COLO829 (cell line): ENCODE measurements around the gene RNASE13.
A peak's percentile ranks its signal among the peaks of the same experiment; 100 is the strongest.

Source experiments
- DNase-seq: peaks from one replicate; pipeline ENCODE4 v3.0.0; 2012; ENCODE audit warnings: low spot score

Gene RNASE13, protein sequence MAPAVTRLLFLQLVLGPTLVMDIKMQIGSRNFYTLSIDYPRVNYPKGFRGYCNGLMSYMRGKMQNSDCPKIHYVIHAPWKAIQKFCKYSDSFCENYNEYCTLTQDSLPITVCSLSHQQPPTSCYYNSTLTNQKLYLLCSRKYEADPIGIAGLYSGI

DNA sequence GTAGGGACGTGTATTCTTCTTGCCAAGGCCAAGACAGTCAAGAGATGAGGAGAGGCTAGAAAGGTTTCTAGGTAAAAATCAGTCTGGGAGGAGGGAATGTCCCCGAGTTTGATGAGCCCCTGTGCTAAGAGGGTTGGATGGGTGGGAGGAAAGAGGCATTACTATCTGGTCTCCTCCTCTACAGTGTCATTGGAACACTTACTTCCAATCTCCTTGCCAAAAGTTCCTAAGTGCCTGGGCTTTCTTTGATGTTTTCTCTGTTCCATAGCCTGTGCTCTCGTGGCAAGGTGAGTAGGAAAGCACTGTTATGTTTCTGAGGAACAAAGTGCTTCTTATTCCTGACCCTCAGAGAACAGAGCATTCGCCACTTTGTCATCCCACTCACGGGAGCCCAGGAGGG is at the start of gene RNASE13:
Gene RNASE13, minus strand, starts transcription at position 101 of the 400 bp plus-strand sequence. CDS start 519 bp downstream, outside the sequence.
- no peak for DNase-seq

DNA sequence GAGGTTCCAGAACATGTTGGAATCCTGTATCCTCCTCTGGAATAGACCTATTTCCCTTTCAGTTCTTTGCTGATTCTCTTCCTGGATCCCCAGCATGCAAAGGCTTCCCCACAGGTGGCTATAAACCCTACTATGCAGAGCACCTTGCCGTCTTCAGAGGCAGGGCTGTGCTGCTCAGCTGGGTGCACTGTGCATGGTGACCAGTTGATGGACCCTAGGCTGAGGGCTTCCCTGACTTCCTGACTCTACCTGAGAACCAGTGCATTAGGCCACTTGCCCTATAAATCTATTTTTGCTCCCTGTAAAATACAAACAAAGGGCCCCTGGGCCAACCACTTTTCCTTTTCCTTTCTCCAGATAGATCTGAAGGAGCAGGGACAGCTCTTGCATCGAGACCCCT is 49.8 kb upstream of the RNASE13 start:
- DNase-seq, result no peak

DNA sequence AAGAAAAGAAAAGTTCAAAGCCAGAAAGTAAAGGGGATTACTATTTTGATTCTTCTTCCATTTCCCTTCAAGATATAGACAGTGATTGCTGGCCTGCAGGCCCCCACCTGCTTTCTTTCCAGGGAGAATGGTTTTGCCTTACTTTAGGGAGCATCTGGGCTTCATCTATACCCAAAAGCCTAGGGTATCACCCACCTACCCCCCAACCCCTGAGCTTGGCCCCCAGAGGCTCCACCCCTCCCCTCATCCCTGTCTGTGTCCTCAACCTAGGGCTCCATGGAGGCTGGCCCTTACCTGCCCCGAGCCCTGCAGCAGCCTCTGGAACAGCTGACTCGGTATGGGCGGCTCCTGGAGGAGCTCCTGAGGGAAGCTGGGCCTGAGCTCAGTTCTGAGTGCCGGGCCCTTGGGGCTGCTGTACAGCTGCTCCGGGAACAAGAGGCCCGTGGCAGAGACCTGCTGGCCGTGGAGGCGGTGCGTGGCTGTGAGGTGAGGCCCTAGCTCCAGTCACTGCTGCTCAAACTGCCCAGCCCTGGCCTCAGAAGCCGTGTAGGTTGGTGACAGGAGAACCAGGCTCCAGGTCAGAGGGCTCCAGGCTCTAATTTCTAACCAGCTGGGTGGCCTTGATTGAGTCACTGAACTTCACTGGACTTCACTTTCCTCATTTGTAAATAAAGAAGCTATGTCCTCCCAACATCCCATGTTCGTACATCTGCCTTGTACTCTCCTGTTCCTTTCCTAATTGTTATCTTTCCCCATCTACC is 49.1 kb upstream of the RNASE13 start:
- DNase-seq, result no peak

DNA sequence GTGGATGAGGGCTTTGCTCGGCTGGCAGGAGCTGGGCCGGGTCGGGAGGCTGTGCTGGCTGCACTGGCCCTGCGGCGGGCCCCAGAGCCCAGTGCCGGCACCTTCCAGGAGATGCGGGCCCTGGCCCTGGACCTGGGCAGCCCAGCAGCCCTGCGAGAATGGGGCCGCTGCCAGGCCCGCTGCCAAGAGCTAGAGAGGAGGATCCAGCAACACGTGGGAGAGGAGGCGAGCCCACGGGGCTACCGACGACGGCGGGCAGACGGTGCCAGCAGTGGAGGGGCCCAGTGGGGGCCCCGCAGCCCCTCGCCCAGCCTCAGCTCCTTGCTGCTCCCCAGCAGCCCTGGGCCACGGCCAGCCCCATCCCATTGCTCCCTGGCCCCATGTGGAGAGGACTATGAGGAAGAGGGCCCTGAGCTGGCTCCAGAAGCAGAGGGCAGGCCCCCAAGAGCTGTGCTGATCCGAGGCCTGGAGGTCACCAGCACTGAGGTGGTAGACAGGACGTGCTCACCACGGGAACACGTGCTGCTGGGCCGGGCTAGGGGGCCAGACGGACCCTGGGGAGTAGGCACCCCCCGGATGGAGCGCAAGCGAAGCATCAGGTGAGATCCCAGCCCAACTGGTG is 47.0 kb upstream of the RNASE13 start:
- DNase-seq, result no peak

DNA sequence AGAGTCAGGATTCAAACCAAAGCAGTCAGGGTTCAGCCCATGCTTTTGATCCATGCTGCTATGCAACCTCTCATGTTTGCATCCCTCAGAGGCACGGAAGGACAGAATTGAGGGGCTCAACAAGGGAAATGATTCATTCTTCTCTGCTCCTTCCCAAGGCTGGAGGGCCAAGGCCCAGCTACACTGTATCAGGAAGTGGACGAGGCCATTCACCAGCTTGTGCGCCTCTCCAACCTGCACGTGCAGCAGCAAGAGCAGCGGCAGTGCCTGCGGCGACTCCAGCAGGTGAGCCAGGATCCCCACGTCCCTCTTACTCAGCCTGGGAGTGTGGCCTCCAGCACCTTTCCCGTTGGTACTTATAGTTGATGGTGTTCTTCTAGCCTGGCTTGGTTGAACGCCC is 44.1 kb upstream of the RNASE13 start:
- no peak for DNase-seq

DNA sequence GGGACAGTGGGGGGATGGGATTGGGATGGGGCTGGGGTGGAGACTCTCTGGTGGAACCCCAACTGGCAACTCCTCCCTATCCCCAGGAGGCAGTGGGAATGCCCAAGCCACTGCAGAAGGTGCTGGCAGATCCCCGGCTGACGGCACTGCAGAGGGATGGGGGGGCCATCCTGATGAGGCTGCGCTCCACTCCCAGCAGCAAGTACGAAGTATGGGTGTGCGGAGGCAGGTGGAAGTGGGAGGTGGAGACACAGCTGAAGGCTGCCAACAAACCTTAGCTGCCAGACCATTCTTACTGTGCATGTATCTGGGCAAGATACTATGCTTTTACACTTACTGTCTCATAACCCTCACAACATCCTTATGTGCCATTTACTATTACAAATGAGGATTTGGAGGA is 43.7 kb upstream of the RNASE13 start:
- DNase-seq, result no peak

DNA sequence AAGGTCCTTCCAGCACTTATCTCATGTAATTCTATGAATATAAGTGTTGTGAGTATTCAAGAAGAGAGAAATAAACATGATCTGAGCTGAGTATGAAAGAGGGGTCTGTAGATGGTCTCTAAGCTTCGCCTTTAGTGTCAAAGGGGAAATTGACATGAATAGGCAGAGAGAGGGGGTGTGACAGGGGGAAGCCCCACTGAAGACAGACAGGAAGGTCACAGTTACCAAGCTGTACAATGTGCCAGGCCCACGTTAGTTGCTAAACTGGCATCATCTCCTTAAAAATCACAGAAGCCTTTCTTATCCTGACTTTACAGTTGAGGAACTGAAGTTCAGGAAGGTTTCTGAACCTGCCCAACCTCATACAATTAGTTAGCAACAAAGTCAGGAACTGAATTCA is 43.1 kb upstream of the RNASE13 start:
- no peak for DNase-seq

DNA sequence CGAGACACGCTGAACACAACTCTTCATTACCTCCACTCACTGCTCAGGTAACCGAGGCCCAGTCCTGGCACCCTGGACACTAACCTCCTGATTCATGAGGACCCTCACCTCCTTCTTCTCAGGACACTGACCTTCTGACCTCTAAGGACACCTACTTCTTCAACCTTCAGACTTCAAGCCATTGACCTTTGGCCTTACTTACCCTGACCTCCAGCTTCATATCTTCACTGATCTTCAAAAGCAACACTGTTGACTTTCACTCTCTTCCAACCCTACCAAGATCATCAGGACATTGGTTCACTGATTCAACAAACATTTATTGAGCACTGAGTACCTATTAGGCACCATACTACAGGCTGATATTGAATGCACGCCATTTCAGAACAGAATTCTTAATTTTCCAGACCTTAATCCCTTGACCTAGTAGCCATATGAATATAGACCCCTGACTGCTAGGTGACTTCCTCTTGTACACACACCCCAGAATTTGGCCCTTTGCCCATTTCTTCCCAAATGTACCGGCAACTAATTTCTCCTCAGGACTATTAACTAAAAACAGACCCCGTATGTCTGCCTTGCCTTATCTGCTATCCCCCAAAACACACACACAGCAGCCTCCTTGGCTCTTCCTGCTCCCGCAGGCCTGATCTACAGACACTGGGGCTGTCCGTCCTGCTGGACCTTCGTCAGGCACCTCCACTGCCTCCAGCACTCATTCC is 41.3 kb upstream of the RNASE13 start:
- no peak for DNase-seq

DNA sequence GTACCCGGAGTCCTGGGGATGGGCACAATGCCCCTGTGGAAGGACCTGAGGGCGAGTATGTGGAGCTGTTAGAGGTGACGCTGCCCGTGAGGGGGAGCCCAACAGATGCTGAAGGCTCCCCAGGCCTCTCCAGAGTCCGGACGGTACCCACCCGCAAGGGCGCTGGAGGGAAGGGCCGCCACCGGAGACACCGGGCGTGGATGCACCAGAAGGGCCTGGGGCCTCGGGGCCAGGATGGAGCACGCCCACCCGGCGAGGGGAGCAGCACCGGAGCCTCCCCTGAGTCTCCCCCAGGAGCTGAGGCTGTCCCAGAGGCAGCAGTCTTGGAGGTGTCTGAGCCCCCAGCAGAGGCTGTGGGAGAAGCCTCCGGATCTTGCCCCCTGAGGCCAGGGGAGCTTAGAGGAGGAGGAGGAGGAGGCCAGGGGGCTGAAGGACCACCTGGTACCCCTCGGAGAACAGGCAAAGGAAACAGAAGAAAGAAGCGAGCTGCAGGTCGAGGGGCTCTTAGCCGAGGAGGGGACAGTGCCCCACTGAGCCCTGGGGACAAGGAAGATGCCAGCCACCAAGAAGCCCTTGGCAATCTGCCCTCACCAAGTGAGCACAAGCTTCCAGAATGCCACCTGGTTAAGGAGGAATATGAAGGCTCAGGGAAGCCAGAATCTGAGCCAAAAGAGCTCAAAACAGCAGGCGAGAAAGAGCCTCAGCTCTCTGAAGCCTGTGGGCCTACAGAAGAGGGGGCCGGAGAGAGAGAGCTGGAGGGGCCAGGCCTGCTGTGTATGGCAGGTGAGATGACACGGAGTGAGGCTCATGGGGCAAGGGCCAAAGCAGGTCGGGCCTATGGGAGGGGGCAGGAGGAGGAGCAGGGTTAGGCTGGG is 40.0 kb upstream of the RNASE13 start:
- no peak for DNase-seq

DNA sequence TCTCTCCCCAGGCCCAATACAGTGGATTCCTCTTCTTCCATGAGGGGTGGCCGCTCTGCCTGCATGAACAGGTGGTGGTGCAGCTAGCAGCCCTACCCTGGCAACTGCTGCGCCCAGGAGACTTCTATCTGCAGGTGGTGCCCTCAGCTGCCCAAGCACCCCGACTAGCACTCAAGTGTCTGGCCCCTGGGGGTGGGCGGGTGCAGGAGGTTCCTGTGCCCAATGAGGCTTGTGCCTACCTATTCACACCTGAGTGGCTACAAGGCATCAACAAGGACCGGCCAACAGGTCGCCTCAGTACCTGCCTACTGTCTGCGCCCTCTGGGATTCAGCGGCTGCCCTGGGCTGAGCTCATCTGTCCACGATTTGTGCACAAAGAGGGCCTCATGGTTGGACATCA is 39.3 kb upstream of the RNASE13 start:
- no peak for DNase-seq

DNA sequence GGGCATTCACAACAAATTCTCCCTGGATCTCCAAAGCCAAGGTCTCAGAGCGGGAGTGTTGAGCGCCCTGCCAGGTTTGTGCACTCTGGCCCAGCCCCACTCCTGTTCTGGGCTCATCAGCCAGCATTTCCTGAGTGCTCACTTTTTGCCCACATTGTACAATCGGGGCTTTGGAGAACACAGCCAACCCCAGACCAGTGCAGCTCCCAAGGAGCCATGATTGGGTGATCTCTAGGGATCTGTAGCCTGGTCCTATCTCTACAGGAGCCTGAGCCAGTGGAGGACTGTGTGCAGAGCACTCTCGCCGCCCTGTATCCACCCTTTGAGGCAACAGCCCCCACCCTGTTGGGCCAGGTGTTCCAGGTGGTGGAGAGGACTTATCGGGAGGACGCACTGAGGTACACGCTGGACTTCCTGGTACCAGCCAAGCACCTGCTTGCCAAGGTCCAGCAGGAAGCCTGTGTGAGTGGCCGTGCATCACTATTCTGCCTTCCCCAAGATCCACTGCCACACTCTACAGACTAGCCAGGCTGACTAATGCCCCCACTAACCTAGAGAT is 38.3 kb upstream of the RNASE13 start:
- no peak for DNase-seq

DNA sequence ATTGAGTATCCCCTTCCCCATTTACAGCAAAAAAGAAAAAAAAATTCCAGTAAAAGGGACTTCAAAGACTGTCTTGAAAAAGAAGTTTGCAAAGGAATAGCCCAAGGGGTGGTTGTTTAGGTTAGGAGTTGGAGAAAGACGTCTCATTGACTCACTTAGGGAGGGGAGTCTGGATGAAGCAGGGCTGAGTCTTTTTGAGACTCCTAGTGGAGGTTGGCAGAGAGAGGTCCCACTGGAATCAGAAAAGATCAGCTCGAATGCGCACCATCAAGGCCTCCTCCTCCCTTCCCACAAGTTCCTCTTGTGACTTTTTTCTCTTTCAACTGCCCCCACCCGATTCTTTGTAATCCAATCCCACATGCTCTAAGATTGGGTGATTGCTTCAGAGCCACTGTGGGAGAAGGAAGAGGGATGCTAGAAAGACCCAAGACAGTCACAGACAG is 37.4 kb upstream of the RNASE13 start:
- DNase-seq, result peak; percentile 61

DNA sequence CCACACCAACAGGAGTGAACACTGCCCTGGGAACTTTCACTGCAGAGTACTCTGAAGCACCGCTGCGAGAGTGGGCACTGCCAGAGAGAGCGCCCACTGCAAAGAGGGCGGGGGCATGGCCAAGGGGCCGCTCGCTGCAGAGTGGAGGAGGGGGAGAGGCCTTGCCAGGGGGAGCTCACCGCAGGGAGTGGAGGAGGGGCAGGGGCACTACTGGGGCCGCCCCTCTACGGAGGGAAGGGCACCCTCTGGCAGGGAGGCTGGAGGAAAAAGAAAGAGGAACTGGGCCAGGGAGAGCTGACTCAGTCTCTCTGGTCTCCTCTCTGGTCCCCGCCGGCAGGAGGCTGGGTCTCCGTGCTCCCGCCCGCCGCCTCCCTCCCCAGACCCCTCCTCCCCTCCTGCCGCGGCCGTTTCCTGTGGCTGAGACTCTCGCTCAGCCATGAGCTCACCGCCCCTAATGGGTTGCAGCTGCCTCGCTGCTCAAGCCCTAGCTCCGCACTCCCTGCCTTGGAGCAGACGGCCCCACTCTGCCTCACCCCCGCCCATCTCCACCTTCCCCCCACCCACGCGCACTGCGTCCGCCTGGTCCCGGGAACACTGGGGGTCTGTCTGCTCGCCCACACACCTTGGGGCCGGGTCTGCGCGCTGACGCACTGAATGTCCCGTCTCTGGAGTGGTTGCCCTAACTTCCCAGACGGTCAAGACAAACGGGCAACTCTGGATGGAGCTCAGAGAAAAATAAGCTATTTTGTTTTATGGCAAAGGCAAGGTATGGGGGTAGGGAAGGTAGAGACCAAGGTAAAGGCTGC is 36.8 kb upstream of the RNASE13 start:
- DNase-seq, result peak; percentile 86

DNA sequence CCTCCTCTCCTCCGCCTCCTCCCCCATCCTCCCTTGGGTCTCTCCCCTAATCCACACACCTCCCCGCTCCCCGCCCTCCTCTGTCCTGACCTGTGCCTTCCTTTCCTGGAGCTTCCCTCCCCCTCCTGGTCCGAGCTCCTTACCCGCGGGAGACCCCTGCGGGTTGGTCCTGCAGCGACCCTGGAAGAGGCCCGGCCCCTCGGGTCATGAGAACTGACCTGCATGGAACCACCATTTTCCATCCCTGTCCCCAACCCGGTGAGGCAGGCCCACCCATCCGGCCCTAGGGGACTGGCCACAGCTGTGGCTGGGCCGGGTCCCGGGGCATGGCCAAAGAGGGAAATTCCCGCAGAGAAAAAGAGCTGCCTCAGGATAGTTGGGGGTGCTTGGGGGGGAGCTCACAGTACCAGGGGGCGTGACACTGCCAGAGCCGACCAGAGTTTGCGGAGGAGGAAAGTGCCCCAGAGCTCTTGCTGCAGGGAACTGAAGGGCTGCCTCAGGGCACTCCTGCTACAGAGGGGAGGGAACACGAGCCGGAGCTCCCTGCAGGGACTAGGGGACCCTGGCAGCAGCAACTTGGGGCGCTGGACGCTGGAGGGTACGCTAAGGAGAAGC is 36.1 kb upstream of the RNASE13 start:
- DNase-seq, result no peak

DNA sequence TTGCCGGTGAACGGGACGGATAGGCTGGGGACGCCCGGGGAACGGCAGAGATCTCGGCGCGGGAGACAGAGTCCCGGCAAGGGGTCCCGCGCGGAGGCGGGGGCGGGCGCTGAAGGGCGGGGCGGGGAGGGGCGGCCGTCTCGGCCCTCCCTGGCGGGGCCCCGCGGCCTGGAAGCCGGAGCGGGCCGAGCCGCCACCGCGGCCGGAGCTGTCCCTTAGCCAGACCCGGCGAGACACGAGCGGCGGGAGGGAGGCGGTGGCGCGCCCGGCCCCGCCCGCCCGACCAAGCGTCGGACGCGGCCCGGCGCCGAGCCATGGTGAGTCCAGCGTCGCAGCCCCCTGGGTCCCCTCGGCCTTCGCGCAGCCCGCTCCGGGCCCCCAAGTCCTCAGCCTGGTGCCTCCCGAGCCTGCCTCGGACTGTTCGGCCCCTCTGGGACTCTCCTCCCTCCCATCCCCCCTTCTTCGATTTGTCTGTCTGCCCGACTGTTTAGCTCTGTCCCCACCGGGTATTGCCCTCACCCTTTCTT is 35.5 kb upstream of the RNASE13 start, which contains the start of gene ARHGEF40:
Gene ARHGEF40, plus strand, starts transcription at position 222 of the 527 bp plus-strand sequence. Its CDS starts 93 bp downstream, at position 315.
- no peak for DNase-seq

DNA sequence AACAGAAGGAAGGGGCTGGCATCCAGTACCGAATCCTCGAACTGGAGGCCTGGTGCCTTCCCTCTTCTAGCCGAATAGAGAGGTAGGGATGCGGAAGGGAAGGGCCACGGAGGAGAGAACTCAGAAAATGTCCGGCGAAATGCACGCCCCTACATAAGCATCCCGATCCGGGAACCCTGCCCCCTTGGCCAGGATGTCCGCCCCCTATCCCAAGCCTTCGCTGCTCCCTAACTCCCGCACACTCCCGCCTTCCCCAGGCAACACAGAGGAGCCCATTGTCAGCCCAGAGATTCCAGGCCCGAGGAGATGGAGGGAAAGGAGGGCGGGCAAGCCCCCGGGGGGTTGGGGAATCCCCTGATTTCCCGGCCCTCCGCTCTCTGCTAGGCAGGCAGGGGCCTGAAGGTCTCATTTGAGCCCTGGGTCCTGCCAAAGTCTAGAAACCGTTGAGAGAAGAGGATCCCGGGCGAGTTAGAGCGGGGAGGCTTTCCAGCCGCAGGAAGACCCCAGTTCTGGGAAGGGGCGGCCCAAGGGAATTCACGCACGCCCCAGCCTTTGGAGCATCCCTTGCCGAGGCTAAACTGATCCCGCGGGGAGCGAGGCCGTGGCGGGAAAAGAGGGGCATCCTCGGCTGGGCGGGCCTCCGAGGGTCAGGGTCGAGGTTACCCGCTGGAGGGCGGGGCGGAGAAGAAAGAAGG is 34.9 kb upstream of the RNASE13 start:
- peak; percentile 86 for DNase-seq

DNA sequence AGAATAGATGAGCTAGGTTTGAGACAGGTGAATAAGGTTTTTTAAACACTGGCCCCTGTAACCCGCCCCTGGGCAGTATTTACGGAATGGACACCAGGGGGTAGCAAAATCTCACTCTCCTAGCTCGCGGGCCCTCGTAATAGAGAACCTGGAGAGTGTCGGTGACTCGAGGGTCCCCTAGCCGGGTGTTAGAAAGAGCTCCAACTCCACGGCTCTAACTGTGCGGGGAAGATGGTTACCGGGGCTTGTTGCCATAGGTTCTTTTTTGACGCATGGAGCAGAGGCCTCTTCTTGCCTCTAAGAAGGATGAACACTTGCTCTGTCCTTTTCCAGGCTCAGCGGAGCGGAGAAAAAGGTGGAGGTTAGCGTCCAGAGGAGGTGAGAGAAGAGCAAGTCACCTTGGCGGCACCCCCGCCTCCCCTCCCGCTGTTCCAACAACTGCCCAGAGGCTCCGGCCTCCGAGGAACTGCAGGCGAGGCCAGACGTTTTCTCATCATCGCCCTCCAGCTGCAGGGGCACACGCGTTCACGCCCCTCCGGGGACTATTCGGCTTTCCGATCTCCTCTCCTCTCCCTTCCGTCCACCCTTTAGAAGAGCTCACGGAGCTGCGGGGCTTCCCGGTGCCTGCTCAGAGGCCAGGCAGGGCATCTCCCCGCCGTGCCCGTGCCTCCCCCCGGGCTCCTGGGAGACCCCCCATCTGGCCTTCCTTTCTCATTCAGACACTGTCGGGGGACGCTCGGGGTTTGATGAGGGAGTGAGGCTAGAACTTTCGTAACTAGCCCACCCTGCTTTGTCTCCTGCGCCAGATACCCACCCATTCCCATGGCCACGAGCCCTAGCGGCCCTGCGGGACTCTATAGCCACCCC is 34.1 kb upstream of the RNASE13 start:
- DNase-seq, result no peak

DNA sequence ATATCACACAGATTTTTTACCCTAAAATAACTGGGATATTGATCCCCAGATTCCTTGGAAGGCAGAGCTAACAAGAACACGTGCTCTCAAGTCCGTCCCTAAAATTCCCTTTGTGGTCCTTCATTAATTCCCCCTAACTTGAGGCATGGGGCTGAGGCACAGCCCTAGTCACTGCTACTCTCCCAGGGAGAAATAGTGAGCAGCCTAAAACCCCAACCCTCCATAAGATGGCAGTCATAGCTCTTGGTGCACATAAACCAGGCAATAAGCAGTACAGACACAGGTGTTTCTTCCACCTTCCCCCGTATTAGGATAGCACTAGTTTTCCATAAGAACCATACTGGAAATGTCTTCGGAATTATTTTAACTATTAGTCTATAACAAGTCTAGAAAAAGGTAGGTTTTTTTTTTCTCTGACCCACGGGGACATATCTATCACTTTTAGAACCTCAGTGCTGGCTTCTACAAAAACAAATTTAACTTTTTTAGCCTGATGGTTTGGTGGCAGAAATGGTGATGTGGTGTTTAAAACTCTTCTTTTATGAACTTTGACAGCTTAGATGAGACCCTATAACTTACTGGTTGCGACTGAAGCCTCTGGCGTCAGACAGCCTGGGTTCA is 32.4 kb upstream of the RNASE13 start:
- no peak for DNase-seq
